Activated naive CD4-positive, alpha-beta T cell treated with anti-CD3 and anti-CD28 coated beads for 36 hours (primary cell): ENCODE measurements around the gene IRF5. TPM values are rescaled to one million over a fixed set of nuclear protein-coding genes. Genes with fewer than 3 reads are reported as not detected.

Experiments used
- CTCF ChIA-PET: fragments of 350-600 bp; sonication (Branson Sonifier 250); formaldehyde crosslinking; loops from one replicate; lab custom pipeline; 2021; ENCODE audit warnings: antibody characterized with exemption; lab: Charles Lee
- DNase-seq: peaks from one replicate; pipeline ENCODE4 v3.0.0-alpha.2; 2020
- H3K27ac Mint-ChIP-seq: one replicate; pipeline ENCODE4 v1.8.0; 2021; ENCODE audit warnings: mild to moderate bottlenecking, mixed read lengths
- H3K27me3 Mint-ChIP-seq: one replicate; pipeline ENCODE4 v1.8.0; 2021; ENCODE audit warnings: low read depth, mixed read lengths
- H3K36me3 Mint-ChIP-seq: one replicate; pipeline ENCODE4 v1.8.0; 2021; ENCODE audit warnings: low read depth, mixed read lengths
- H3K4me1 Mint-ChIP-seq: one replicate; pipeline ENCODE4 v1.8.0; 2021; ENCODE audit warnings: low read depth, mixed read lengths
- H3K4me3 Mint-ChIP-seq: one replicate; pipeline ENCODE4 v1.8.0; 2021; ENCODE audit warnings: mild to moderate bottlenecking, moderate library complexity, mixed read lengths
- H3K9me3 Mint-ChIP-seq: one replicate; pipeline ENCODE4 v1.8.0; 2021; ENCODE audit warnings: mixed read lengths
- intact Hi-C: fragments of 100-400 bp; cut with micrococcal nuclease; formaldehyde crosslinking; loops from one replicate; pipeline ENCODE4 v1.15.1; 2023
- total RNA-seq, 2 experiments: library from RNA; stranded (reverse); gene quantifications; one replicate each; pipeline ENCODE4 v1.2.3, GENCODE V29; 2021

The IRF5 gene
- total RNA-seq = 1 to 10 TPM; 1.4 to 1.9 TPM

DNA sequence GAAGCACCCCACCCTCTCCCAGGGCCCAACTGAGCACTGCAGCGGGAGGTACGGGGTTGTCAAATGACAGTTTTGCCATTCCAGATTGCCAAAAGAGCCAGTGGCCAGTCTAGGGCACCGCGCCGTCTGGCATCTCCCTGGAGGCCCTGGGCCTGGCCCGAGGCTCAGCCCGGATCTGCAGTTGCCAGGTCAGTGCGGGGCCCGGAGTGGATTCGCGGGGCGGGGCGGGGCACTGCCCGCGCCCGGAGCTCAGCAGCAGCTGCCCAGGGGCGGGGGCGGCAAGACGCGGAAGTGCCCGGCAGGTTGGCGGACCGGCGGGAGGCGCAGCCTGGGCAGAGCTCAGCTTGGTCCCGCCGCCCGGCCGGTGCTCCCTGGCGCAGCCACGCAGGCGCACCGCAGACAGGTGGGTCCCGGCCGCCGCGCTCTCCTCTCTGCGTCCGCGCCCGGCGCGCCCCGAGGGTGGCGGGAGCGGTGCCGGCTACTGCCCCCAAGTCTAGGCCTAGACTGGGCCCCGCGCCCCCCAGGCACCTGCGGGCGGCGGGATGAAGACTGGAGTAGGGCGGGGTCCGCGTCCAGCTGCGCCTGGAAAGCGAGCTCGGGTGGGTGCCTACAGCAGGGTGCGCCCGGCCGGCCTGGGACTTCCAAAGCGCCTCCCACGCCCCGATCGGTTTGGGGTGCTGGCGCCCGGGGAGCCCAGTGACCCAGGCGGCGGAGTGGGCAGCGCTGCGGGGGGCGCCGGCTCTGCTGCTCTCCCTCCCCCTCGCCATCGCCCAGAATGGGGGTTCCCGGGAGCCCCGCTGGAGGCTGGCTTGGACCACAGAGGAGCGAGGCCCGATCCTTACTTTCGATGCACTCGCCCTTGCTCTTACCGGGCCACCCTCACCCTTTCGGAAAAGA is at the start of gene IRF5:
Gene IRF5, plus strand, starts transcription at position 281 of the 897 bp plus-strand sequence. CDS start 4,155 bp downstream, outside the sequence.
- H3K27me3 Mint-ChIP-seq = peaks cover 29% of the 10 kb centered on the region
- intact Hi-C loops = no loop called here

DNA sequence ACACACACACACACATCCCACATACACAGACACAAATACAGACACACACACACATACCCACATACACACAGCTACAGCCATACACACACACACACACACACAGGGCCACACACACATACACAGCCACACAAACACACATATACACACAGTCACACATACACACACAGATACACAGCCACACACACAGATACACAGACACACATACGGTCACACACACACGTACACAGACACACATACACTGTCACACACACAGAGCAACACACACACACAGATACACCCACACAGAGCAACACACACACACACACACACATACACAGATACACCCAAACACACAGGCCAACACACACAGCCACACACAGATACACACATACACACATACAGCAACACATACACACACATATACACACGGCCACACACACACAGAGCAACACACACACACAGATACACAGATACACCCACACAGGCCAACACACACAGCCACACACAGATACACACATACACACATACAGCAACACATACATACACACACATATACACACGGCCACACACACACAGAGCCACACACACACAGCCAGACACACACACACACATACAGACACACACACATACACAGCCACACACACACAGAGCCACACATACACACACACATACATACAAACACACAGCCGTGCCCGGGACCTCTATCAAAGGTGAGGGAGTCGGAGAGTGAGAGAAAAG is 49.5 kb upstream of the IRF5 start:
- DNase-seq = no peak
- Mint-ChIP-seq H3K4me1 (no peaks in the 10 kb centered on the region), H3K36me3 (no peaks in the 10 kb centered on the region), H3K27ac (no peak overlapping the region), H3K9me3 (no peaks in the 10 kb centered on the region), H3K4me3 (no peak overlapping the region), H3K27me3 (peaks cover 14% of the 10 kb centered on the region)
- CTCF ChIA-PET = no interaction called here
- intact Hi-C loops = no loop called here

More for the DNA sequence above, at the start of gene IRF5:
- no peak for DNase-seq
- Mint-ChIP-seq H3K27ac (no peak within 1 kb of the TSS), H3K36me3 (no peaks in the 10 kb centered on the region), H3K4me1 (peaks cover 42% of the 10 kb centered on the region), H3K4me3 (peak within 1 kb of the TSS; percentile 70), H3K9me3 (no peaks in the 10 kb centered on the region)
- CTCF ChIA-PET = interaction anchor here (1.0 kb wide), 1 partner anchor 9 kb away, joined by 3 read pairs; no protein-coding TSS in a partner anchor

GRCh38 chr7:128888756-128889095 is 49.0 kb upstream of the IRF5 start:
- DNase-seq = no peak

DNA sequence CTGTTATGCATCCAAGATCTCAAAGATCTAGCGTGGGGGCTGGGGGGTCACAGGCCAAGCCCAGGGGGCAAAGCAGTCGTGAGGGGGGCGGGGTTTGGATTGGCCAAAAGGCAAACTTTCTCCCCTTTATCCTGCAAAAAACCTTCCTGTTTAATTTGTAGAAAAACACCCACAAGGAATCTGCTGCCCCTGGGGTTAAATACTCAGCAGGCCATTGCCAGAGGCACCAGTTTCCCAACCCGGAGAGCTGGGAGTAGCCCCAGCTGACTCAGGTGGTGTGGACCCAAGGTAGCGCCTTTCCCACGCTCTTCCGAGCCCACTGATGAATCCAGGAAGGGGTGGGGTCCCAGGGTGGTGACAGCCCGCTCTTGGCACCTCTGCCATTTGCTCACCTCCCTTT is 48.6 kb upstream of the IRF5 start:
- no peak for DNase-seq
- H3K27me3 Mint-ChIP-seq = peaks cover 14% of the 10 kb centered on the region
- no peak overlapping the region for H3K4me3 Mint-ChIP-seq

More at GRCh38 chr7:128888756-128889095, 49.0 kb upstream of the IRF5 start:
- intact Hi-C loops = no loop called here
- no peak overlapping the region for H3K27ac Mint-ChIP-seq
- H3K9me3 Mint-ChIP-seq = no peaks in the 10 kb centered on the region
- CTCF ChIA-PET = no interaction called here
- no peak overlapping the region for H3K4me3 Mint-ChIP-seq
- H3K36me3 Mint-ChIP-seq = no peaks in the 10 kb centered on the region
- H3K4me1 Mint-ChIP-seq = no peaks in the 10 kb centered on the region
- H3K27me3 Mint-ChIP-seq = peaks cover 14% of the 10 kb centered on the region

GRCh38 chr7:128890306-128891109 is 47.2 kb upstream of the IRF5 start:
- no peak for DNase-seq
- intact Hi-C loops = no loop called here
- CTCF ChIA-PET = no interaction called here

More for the DNA sequence above, 48.6 kb upstream of the IRF5 start:
- CTCF ChIA-PET = no interaction called here
- H3K4me1 Mint-ChIP-seq = no peaks in the 10 kb centered on the region
- no peaks in the 10 kb centered on the region for H3K9me3 Mint-ChIP-seq
- intact Hi-C loops = no loop called here
- no peaks in the 10 kb centered on the region for H3K36me3 Mint-ChIP-seq
- H3K27ac Mint-ChIP-seq = no peak overlapping the region

GRCh38 chr7:128891110-128891941 is 46.4 kb upstream of the IRF5 start:
- H3K36me3 Mint-ChIP-seq = no peaks in the 10 kb centered on the region
- CTCF ChIA-PET = no interaction called here
- DNase-seq = peak; percentile 23
- no peaks in the 10 kb centered on the region for H3K9me3 Mint-ChIP-seq
- no peak overlapping the region for H3K27ac Mint-ChIP-seq
- intact Hi-C loops = no loop called here
- H3K4me1 Mint-ChIP-seq = no peaks in the 10 kb centered on the region
- H3K4me3 Mint-ChIP-seq = peak overlapping the region; percentile 23
- H3K27me3 Mint-ChIP-seq = peaks cover 11% of the 10 kb centered on the region

More at GRCh38 chr7:128890306-128891109, 47.2 kb upstream of the IRF5 start:
- no peaks in the 10 kb centered on the region for H3K9me3 Mint-ChIP-seq
- H3K4me3 Mint-ChIP-seq = no peak overlapping the region
- peaks cover 14% of the 10 kb centered on the region for H3K27me3 Mint-ChIP-seq
- no peak overlapping the region for H3K27ac Mint-ChIP-seq
- no peaks in the 10 kb centered on the region for H3K4me1 Mint-ChIP-seq
- H3K36me3 Mint-ChIP-seq = no peaks in the 10 kb centered on the region

DNA sequence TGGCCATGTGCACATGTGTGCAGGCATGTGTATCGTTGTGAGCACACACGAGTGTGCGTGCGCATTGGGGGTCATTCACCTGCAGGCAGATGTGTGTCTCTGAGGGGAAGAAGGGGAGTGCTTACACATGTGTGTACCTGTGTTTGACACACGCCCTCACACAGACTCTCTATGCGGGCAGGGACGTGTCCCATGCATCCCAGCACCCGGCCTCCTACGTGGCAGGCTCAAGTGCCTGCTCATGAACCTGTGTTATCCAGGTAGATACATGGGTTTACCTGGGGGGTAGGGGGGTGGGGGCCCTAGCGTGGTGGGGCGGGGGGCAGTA is 45.8 kb upstream of the IRF5 start:
- Mint-ChIP-seq H3K4me3 (no peak overlapping the region), H3K27ac (no peak overlapping the region), H3K27me3 (peaks cover 13% of the 10 kb centered on the region), H3K9me3 (no peaks in the 10 kb centered on the region), H3K36me3 (no peaks in the 10 kb centered on the region), H3K4me1 (no peaks in the 10 kb centered on the region)
- CTCF ChIA-PET = no interaction called here
- intact Hi-C loops = no loop called here
- no peak for DNase-seq

DNA sequence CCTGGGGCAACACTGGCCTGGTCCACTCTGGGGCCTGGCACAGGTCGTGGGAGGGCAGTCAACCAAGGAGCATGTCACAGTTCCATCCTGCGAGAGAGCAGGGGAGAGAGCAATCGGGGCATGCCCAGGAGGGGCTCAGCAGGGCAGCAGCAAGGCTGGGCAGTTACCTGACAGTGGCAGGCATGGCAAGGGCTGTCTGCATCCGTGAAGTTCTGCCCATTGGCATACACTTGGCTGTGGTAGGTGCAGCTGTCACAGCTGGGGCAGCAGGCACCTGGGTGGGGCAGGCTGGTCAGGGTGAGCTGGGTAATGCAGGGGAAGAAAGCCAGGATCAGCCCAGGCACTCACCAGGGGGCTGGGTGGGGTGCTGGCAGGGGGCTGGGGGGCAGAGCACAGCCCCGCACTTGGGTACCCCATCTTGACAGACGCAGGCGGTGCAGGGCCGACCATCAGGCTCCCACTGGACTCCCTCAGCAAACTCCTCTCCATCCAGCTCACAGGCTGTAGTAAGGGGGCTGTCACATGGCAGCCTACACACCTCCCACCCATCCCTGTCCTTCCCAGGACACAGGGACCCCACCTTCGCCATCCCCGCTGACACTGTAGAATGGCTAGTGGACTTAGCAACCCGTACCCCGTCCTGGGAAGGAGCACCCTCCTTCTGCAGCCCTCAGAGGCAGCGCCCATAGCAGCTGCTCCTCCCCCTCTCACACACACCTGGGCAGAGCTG is 45.0 kb upstream of the IRF5 start:
- Mint-ChIP-seq H3K4me3 (no peak overlapping the region), H3K27me3 (peaks cover 14% of the 10 kb centered on the region), H3K36me3 (no peaks in the 10 kb centered on the region), H3K4me1 (no peaks in the 10 kb centered on the region), H3K9me3 (no peaks in the 10 kb centered on the region), H3K27ac (no peak overlapping the region)
- DNase-seq = no peak
- intact Hi-C loops = no loop called here
- CTCF ChIA-PET = no interaction called here

GRCh38 chr7:128893251-128894100 is 44.3 kb upstream of the IRF5 start:
- Mint-ChIP-seq H3K4me3 (no peak overlapping the region), H3K4me1 (no peaks in the 10 kb centered on the region), H3K36me3 (peaks cover 1% of the 10 kb centered on the region), H3K9me3 (peaks cover 3% of the 10 kb centered on the region), H3K27ac (no peak overlapping the region), H3K27me3 (peaks cover 16% of the 10 kb centered on the region)
- intact Hi-C loops = no loop called here
- CTCF ChIA-PET = interaction anchor here (1.2 kb wide), 1 partner anchor 271 kb away, joined by 4 read pairs; no protein-coding TSS in a partner anchor
- DNase-seq = no peak

DNA sequence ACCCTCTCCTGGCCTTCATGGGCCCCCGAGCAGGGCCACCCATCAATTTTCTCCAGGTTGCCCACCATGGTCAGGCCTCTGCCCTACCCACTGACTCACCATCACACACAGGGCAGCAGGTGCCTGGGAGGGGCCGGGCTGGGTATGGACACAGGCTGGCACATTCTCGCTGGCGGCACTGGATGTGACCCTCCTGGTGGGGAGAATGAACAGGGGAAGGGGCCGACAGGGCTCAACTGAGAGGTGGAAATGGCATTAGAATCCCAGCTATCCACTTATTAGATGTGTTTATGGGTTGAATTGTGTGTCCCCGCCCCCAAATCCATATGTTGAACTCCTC is 43.7 kb upstream of the IRF5 start:
- Mint-ChIP-seq H3K36me3 (peaks cover 2% of the 10 kb centered on the region), H3K27ac (no peak overlapping the region), H3K4me1 (no peaks in the 10 kb centered on the region), H3K9me3 (peaks cover 4% of the 10 kb centered on the region), H3K4me3 (no peak overlapping the region), H3K27me3 (peaks cover 17% of the 10 kb centered on the region)
- no peak for DNase-seq
- intact Hi-C loops = no loop called here
- CTCF ChIA-PET = interaction anchor here (0.7 to 1.2 kb wide), 2 partner anchors 159 to 270 kb away, joined by 3 to 4 read pairs; no protein-coding TSS in a partner anchor
